KOPT-K1 (cell line): ENCODE results near the gene NUBPL.
A peak's percentile ranks its signal among the peaks of the same experiment; 100 is the strongest.

Experiments
- H3K27ac ChIP-seq: fragments of 200-600 bp; sonication (generic); 2 replicates; pipeline ENCODE4 v1.5.1; 2016; ENCODE audit warnings: antibody characterized with exemption, mild to moderate bottlenecking, low read depth, low read length; ENCODE audit not compliant: poor library complexity, severe bottlenecking
- H3K36me3 ChIP-seq: fragments of 200-600 bp; sonication (generic); 2 replicates; pipeline ENCODE4 v1.5.1; 2017; ENCODE audit warnings: antibody characterized with exemption, mild to moderate bottlenecking, low read length, moderate library complexity; ENCODE audit not compliant: insufficient read depth
- H3K9me3 ChIP-seq: fragments of 200-600 bp; sonication (generic); 2 replicates; pipeline ENCODE4 v1.5.1; 2017; ENCODE audit warnings: antibody characterized with exemption, low read length, mild to moderate bottlenecking; ENCODE audit not compliant: insufficient read depth, poor library complexity, severe bottlenecking

The NUBPL gene

GRCh38 chr14:31561155-31561846 lies at the start of gene NUBPL:
NUBPL (plus strand) TSS chr14:31561404; CDS start chr14:31561440, 36 bp downstream.
- H3K36me3 ChIP-seq, result no peaks in the 10 kb centered on the region
- peak within 1 kb of the TSS; percentile 78 for H3K27ac ChIP-seq
- no peaks in the 10 kb centered on the region for H3K9me3 ChIP-seq

GRCh38 chr14:31527087-31527486 lies 34.1 kb upstream of the NUBPL start:
- Histone ChIP-seq H3K36me3 (no peaks in the 10 kb centered on the region), H3K27ac (no peak overlapping the region), H3K9me3 (no peaks in the 10 kb centered on the region)

GRCh38 chr14:31527546-31527945 lies 33.7 kb upstream of the NUBPL start:
- no peaks in the 10 kb centered on the region for H3K9me3 ChIP-seq
- no peak overlapping the region for H3K27ac ChIP-seq
- no peaks in the 10 kb centered on the region for H3K36me3 ChIP-seq

GRCh38 chr14:31529053-31529452 lies 32.2 kb upstream of the NUBPL start:
- Histone ChIP-seq H3K27ac (no peak overlapping the region), H3K36me3 (no peaks in the 10 kb centered on the region), H3K9me3 (no peaks in the 10 kb centered on the region)

GRCh38 chr14:31530136-31530535 lies 31.1 kb upstream of the NUBPL start:
- Histone ChIP-seq H3K9me3 (no peaks in the 10 kb centered on the region), H3K27ac (no peak overlapping the region), H3K36me3 (no peaks in the 10 kb centered on the region)

DNA sequence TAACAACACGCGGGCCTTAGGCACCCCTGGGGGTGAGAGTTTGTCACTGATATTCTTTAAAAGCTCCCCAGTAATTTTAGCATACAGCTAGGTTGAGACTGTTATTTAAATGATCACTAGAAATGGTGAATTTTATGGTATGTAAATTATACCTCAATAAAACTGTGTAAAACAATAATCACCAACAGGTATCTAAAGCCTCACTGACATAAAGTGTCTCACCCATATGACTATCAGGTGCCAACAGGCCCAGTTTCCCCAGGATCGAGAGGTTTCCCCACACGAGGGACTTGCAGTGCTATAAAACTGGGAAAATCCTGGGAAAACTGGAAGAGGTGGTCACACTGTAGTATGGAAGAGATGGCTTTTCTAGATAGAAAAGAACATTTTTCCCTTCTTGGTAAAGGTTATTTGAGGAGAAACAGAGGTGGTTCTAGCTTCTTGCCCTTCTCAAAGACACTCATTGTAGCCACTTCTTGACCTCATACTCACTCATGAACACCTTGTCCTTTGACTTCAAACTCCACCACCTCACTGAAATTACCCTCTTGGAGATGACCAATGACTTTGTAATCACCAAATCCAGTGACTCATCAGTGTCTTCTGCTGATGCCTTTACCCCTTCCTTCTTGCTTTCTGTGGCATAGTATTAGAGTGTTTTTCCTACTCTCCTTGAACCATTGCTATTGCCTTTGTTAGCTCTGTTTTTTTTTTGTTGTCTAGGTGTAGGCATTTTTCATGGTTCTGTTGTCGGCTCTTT lies 24.8 kb upstream of the NUBPL start:
- no peak overlapping the region for H3K27ac ChIP-seq
- H3K9me3 ChIP-seq, result no peaks in the 10 kb centered on the region
- H3K36me3 ChIP-seq, result no peaks in the 10 kb centered on the region

DNA sequence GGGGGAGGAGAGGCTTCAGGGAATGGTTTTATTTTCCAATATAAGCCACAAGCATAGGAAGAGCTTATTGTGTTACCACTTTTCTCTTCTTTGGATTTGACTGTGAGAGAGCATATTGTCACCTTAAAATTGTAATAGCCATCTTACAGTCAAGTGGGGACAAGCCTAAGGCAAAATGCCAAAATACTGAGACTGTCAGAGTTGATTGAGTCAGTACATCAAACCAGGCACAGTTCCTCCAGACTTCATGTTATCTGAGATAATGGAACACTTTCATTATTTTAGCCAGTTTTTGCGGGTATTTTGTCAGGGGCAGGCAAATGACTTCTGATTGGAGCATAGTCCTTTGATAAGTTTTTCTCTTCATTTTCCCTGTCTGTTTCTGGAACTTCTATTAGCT lies 19.5 kb upstream of the NUBPL start:
- Histone ChIP-seq H3K9me3 (no peaks in the 10 kb centered on the region), H3K27ac (no peak overlapping the region)

DNA sequence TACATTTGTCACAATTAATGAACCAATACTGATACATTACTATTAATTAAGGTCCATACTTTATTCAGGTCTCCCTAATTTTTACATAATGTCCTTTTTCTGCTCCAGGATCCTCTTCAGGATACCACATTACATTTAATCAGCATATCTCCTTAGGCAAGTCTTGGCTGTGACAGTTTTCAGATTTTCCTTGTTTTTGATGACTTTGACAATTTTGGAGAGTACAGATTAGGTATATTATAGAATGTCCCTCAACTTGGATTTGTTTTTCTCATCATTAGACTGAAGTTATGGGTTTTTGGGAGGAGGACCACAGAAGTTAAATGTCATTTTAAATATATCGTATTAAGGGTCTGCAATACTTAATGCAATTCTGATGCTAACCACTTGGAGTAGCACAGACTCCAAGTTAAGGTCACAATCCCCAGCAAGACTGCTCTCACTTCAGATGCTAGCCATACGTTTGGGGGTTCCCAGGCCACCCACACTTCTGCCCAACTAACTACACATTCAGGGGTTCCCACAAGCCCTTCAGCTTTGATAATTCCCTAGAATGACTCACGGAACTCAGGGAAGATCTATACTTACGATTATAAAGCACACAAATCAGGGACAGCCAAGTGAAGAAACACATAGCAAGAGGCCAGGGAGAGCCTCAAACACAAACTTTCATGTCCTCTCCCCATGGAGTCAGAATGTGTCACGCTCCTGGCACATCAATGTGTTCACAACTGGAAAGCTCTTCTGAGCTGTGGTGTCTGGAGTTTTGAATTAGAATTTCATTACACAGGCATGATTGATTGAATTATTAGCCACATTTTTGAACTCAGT lies 17.0 kb upstream of the NUBPL start:
- Histone ChIP-seq H3K27ac (no peak overlapping the region), H3K9me3 (no peaks in the 10 kb centered on the region), H3K36me3 (no peaks in the 10 kb centered on the region)

More for the DNA sequence above, 19.5 kb upstream of the NUBPL start:
- no peaks in the 10 kb centered on the region for H3K36me3 ChIP-seq

GRCh38 chr14:31544816-31545215 lies 16.4 kb upstream of the NUBPL start:
- no peaks in the 10 kb centered on the region for H3K36me3 ChIP-seq
- H3K27ac ChIP-seq, result no peak overlapping the region
- H3K9me3 ChIP-seq, result no peaks in the 10 kb centered on the region

GRCh38 chr14:31545328-31545727 lies 15.9 kb upstream of the NUBPL start:
- H3K9me3 ChIP-seq, result no peaks in the 10 kb centered on the region
- no peaks in the 10 kb centered on the region for H3K36me3 ChIP-seq
- H3K27ac ChIP-seq, result no peak overlapping the region

- Histone ChIP-seq H3K36me3 (no peaks in the 10 kb centered on the region), H3K27ac (no peak overlapping the region), H3K9me3 (no peaks in the 10 kb centered on the region)
Measured at GRCh38 chr14:31549817-31550216, 11.4 kb upstream of the NUBPL start.

- Histone ChIP-seq H3K9me3 (no peaks in the 10 kb centered on the region), H3K36me3 (no peaks in the 10 kb centered on the region), H3K27ac (no peak overlapping the region)
Measured at GRCh38 chr14:31550589-31550988, 10.6 kb upstream of the NUBPL start.

- Histone ChIP-seq H3K36me3 (no peaks in the 10 kb centered on the region), H3K9me3 (no peaks in the 10 kb centered on the region), H3K27ac (no peak overlapping the region)
Measured at GRCh38 chr14:31556191-31556590, 5.0 kb upstream of the NUBPL start.

- Histone ChIP-seq H3K9me3 (no peaks in the 10 kb centered on the region), H3K36me3 (no peaks in the 10 kb centered on the region), H3K27ac (no peak overlapping the region)
Measured at GRCh38 chr14:31559939-31560338, 1.3 kb upstream of the NUBPL start.

DNA sequence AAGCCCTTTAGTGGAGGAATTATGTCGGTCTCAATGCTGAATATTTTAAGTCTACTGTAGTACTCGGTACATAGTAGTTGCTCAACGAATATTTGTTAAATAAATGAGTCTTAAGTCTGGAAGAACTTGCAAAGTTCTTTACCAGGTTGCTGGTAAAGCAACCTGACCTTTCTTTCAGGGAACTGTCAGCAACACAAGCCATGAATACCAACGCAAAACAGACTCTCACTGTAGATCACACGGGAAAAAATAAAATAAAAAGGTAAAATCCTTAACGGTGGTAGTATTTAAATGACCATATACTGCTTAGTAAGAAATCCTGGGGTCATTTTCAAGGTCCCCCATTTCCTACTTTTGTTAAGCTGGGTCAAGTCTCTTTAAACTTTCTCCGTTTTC lies 447 bp upstream of the NUBPL start:
- no peaks in the 10 kb centered on the region for H3K9me3 ChIP-seq
- H3K27ac ChIP-seq, result peak overlapping the region; percentile 78
- H3K36me3 ChIP-seq, result no peaks in the 10 kb centered on the region
